HG03095 (cell line): ENCODE results near the gene FNBP1.

Experiments used
- ATAC-seq: cut with Tn5 transposase; IDR thresholded peaks from one replicate; pipeline ENCODE4 v1.9.1; 2021; ENCODE audit warnings: moderate library complexity; ENCODE audit not compliant: unreplicated experiment

The FNBP1 gene

GRCh38 chr9:129879991-129880653 is 162.9 kb downstream of the FNBP1 start:
- ATAC-seq = no peak

- no peak for ATAC-seq
Measured at GRCh38 chr9:129879103-129879699, 163.8 kb downstream of the FNBP1 start.

DNA sequence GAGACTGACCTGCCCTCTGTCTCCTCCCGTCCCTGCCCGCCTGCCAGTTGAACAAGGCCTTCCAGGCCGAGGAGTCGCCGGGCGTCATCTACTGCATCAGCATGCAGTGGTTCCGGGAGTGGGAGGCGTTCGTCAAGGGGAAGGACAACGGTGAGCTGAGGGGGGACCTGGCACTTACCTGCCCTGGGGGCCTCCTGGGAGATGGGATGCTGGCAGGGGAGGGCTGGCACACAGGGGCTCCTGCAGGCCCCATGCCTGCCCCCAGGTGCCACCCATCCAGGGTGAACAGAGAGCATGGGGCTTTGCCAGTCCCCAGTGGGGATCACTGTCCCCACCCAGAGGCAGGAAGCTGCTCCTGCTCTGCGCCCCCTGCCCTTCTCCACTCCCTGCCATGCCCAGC is 164.7 kb downstream of the FNBP1 start:
- ATAC-seq = no peak

DNA sequence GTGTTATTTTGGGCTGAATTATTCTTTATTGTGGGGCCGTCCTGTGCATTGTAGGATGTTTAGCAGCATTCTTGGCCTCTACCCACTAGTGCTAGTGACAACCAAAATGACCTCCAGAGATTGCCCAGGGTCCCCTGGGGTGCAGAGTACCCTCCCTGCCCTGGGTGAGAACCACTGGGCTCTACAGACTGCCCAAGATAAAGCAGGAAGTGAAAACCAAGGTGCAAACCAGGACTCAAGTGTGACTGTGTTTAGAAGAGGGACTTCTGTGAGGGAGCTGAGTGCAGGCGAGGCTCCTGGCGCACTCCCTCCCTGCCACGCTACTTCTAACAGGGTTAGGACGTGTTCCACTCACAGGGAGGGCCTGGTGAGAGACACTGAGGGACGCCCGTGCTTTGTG is 166.2 kb downstream of the FNBP1 start:
- no peak for ATAC-seq

DNA sequence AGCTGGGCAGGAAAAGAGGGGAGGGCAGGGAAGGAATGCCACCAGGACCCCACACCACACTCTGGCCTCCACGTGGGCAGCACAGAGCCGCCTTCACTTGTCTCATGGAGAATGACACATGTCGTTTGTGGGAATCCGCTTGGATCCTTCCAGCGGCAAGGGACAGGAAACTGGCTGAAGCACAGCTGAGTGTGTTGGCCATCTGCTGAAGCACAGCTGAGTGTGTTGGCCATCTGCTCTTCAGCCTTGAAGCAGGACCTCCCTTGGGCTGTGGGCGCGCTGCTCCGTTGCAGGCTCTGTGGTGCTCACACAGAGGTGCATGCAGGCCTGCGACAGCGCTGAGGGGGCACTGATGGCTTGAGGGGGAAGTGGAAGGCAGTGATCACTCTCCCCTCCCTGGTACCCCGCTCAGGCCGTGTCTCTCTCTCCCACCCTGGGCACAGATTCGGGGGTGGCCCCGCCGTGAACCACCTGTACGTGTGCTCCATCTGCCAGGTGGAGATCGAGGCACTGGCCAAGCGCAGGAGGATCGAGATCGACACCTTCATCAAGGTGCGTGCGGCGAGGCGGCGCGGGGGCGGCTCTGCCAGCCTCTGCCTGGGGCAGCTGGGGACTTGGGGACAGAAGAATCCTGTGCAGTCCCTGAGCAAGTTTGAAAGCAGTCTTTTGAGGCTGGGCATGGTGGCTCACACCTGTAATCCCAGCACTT is 167.1 kb downstream of the FNBP1 start:
- no peak for ATAC-seq

DNA sequence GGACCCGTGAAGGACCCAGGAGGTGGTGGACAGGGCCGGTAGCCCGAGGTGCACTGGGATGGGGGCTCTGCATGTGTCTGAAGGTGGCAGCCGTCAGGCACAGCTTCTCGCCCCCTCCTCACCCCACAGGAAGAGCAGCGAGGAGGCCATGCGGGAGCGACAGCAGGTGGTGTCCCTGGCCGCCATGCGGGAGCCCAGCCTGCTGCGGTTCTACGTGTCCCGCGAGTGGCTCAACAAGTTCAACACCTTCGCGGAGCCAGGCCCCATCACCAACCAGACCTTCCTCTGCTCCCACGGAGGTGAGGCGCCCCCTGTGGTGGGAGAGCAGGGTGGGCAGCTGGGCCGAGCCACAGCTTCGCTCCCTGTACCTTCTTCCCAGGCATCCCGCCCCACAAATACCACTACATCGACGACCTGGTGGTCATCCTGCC is 167.8 kb downstream of the FNBP1 start:
- ATAC-seq = no peak

- no peak for ATAC-seq
Measured at GRCh38 chr9:129874261-129875101, 168.5 kb downstream of the FNBP1 start.

- no peak for ATAC-seq
Measured at GRCh38 chr9:129873563-129874190, 169.3 kb downstream of the FNBP1 start.

DNA sequence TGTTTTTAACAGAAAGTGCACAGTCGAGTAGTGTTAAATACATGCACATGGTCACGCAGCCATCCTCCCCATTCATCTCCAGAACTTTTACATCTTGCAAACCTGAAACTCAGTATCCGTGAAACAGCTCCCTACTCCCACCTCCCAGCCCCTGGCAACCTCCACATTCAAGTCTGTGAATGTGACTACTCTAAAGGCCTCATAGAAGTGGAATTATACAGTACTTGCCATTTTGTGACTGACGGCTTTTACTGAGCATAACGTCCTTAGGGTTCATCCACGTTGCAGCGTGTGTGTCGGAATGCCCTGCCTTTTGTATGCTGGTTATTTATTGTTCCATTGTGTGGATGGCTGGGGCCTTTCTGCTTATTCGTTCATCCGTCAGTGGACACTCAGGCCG is 171.9 kb downstream of the FNBP1 start:
- ATAC-seq = no peak

- ATAC-seq = no peak
Measured at GRCh38 chr9:129869585-129870501, 173.1 kb downstream of the FNBP1 start.

GRCh38 chr9:129868872-129869486 is 174.0 kb downstream of the FNBP1 start:
- no peak for ATAC-seq

- ATAC-seq = no peak
Measured at GRCh38 chr9:129868023-129868871, 174.7 kb downstream of the FNBP1 start.

DNA sequence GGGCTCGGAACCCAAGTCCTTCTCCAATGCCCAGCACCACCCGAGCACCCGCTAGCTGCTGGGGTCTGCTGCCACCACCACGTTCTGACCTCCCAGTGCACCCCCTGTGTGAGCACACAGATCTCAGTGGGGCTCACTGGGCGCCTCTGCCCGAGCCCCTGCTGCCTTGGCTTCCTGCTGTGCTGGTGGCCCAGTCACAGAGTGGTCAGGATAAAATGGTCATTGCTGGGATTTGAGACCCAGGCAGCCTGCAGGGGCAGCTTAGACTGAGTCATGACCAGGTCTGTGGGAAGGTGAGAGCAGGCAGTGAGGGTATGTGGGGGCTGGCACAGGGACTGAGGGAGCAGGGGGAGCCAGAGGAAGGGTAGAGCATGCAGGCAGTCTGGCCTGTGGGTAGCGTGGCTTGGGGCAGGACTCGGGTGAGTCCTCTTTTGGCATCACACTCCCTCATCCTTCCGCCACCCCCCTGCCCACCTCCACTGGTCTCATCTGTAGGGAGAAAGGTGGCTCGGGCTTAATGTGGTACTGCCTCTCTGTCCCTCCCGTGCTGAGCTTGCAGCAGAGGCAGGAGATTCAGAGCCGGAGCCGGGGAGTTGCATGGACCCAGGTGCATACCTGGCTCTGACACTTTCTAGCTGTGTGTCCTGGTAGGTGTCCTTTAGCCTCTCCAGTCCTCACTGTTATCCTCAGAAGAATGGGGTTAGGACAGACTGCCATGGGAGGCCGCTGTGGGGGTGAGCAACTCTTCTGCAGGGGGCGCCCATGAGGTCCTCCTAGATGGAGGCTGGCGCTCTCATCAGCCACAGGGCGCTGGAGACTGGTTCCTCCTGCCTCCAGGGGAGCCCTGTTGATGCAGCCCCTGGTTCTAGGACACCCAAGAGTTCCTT is 175.6 kb downstream of the FNBP1 start:
- ATAC-seq = no peak

GRCh38 chr9:129866394-129867135 is 176.4 kb downstream of the FNBP1 start:
- ATAC-seq = no peak

- ATAC-seq = no peak
Measured at GRCh38 chr9:129865668-129866320, 177.2 kb downstream of the FNBP1 start.

- ATAC-seq = no peak
Measured at GRCh38 chr9:129864991-129865647, 177.9 kb downstream of the FNBP1 start.
